WERI-Rb-1 (cell line): ENCODE measurements around the gene RNPEPL1.

Source experiments
- DNase-seq: peaks from one replicate; pipeline ENCODE4 v3.0.0-alpha.2; 2020
- H3K27ac ChIP-seq: fragments of 250-450 bp; sonication (Bioruptor Pico); 2 replicates; pipeline ENCODE4 v1.5.1; 2020; ENCODE audit warnings: mild to moderate bottlenecking, moderate library complexity
- H3K27me3 ChIP-seq: fragments of 250-450 bp; sonication (Bioruptor Pico); 2 replicates; pipeline ENCODE4 v1.5.1; 2021; ENCODE audit warnings: mild to moderate bottlenecking, low read depth, moderate library complexity; ENCODE audit not compliant: insufficient read depth, severe bottlenecking
- H3K36me3 ChIP-seq: fragments of 250-450 bp; sonication (Bioruptor Pico); 2 replicates; pipeline ENCODE4 v1.5.1; 2020; ENCODE audit warnings: mild to moderate bottlenecking, moderate library complexity
- H3K4me3 ChIP-seq: 2 replicates; pipeline ENCODE4 v1.5.1; 2011; ENCODE audit warnings: low read depth, mild to moderate bottlenecking, control low read depth, low read length
- H3K9me3 ChIP-seq: fragments of 250-450 bp; sonication (Bioruptor Pico); 2 replicates; pipeline ENCODE4 v1.5.1; 2021; ENCODE audit warnings: mild to moderate bottlenecking, moderate library complexity; ENCODE audit not compliant: severe bottlenecking
- CTCF ChIP-seq: IDR thresholded peaks from 2 replicates; pipeline ENCODE4 v1.5.1; 2011; ENCODE audit warnings: low read depth, mild to moderate bottlenecking, control low read depth, inconsistent platforms, low read length

RNPEPL1 gene

GRCh38 chr2:240583774-240584173 lies 15.5 kb downstream of the RNPEPL1 start:
- H3K36me3 ChIP-seq, result peaks cover 8% of the 10 kb centered on the region
- no peak overlapping the region for H3K4me3 ChIP-seq
- peak overlapping the region; percentile 98 for H3K27ac ChIP-seq
- DNase-seq, result no peak
- no peaks in the 10 kb centered on the region for H3K9me3 ChIP-seq
- H3K27me3 ChIP-seq, result no peaks in the 10 kb centered on the region
- no peak for TF ChIP-seq CTCF

- Histone ChIP-seq H3K27ac (peak overlapping the region; percentile 98), H3K4me3 (peak overlapping the region; percentile 89; the same call in 1 of the 2 replicates), H3K27me3 (no peaks in the 10 kb centered on the region), H3K9me3 (no peaks in the 10 kb centered on the region), H3K36me3 (peaks cover 12% of the 10 kb centered on the region)
- TF ChIP-seq CTCF, result no peak
- peak; percentile 75 for DNase-seq
Measured at GRCh38 chr2:240584486-240585031, 16.3 kb downstream of the RNPEPL1 start.

GRCh38 chr2:240585101-240585500 lies 16.8 kb downstream of the RNPEPL1 start:
- no peak for DNase-seq
- Histone ChIP-seq H3K9me3 (no peaks in the 10 kb centered on the region), H3K36me3 (peaks cover 16% of the 10 kb centered on the region), H3K27ac (peak overlapping the region; percentile 98), H3K27me3 (no peaks in the 10 kb centered on the region), H3K4me3 (peak overlapping the region; percentile 89)
- TF ChIP-seq CTCF, result no peak

GRCh38 chr2:240585681-240586197 lies 17.5 kb downstream of the RNPEPL1 start:
- TF ChIP-seq CTCF, result no peak
- H3K9me3 ChIP-seq, result no peaks in the 10 kb centered on the region
- no peaks in the 10 kb centered on the region for H3K27me3 ChIP-seq
- peak overlapping the region; percentile 89 for H3K4me3 ChIP-seq
- H3K27ac ChIP-seq, result peak overlapping the region; percentile 98
- peaks cover 19% of the 10 kb centered on the region for H3K36me3 ChIP-seq
- DNase-seq, result no peak

GRCh38 chr2:240586198-240586918 lies 18.1 kb downstream of the RNPEPL1 start, which contains the start of gene CAPN10:
CAPN10 (plus strand) TSS chr2:240586734; CDS start chr2:240586912, 178 bp downstream.
- peak; percentile 98 for DNase-seq
- H3K9me3 ChIP-seq, result no peaks in the 10 kb centered on the region
- peak within 1 kb of the TSS; percentile 98 for H3K27ac ChIP-seq
- H3K36me3 ChIP-seq, result peaks cover 21% of the 10 kb centered on the region
- no peaks in the 10 kb centered on the region for H3K27me3 ChIP-seq
- TF ChIP-seq CTCF, result no peak
- H3K4me3 ChIP-seq, result peak within 1 kb of the TSS; percentile 89
